NCI-H82 (cell line): ENCODE data around the gene ZNF862.
A peak's percentile ranks its signal among the peaks of the same experiment; 100 is the strongest.
"Not testable (repeated sequence)": the region's sequence is repeated elsewhere in the genome, so short reads cannot be mapped to it uniquely, and the experiment has no call there.

Experiments used
- DNase-seq: peaks from one replicate; lab custom pipeline; 2025; lab: John Stamatoyannopoulos, UW

ZNF862 gene

DNA sequence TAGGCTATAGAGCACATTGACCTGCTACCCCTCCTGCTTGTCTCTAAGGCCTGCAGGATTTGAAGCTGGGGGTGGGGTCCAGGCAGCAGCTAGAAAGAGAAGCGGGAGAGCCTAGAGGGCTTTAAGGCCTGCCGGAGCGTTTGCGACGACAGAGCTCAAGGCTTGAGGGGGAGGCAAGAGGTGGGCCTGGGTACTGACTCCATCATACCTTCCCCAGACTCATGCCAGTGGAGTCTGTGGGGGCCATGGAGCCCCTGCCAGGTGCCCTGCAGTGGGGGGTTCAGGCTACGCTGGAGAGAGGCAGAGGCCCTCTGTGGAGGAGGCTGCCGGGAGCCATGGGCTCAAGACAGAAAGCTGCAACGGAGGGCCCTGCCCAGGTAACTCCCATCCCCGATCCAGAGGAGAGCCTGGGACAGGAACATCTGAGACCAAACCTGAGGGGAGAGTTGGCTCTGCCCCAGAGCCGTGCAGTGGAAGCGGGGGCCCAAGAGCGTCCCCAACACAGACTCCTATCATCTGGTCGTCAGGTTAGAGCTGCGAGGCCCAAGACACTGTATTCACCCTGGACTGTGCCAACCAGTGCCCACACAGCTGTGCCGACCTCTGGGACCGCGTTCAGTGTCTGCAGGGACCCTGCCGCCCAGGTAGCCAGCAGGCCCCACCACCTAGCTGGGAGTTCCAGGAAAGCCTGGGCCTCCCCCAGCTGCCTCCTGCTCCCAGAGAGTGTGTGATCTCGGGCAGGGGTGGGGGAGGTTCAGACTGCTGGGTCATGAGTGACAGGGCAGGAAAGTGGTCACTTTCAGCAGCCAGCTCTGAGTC is 13.2 kb upstream of the ZNF862 start:
- DNase-seq, result no peak

DNA sequence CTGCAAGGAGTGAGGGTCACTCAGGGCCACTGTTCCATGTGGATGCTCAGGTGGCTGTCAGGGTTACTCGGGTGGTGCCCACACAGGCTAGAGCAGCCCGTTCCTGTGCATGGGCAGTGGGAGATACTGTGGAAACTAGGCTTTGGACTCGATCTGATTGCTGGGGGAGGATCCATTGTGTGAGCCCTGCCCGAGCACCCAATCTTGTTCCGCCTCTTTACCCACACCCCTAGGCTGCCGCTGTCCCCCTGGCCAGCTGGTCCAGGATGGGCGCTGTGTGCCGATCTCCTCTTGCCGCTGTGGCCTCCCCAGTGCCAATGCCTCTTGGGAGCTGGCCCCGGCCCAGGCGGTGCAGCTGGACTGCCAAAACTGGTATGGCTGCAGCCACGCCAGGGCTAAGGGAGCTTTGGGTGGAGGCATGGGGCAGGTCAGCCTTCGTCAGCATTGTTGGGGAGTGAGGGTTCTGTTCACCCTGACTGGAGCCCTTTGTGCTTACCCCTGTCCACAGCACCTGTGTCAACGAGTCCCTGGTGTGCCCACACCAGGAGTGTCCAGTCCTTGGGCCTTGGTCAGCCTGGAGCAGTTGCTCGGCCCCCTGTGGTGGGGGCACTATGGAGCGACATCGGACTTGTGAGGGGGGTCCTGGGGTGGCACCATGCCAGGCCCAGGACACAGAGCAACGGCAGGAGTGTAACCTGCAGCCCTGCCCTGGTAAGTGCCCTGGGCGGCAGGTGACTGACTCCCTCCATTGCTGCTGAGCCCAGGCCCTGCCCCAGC is 12.4 kb upstream of the ZNF862 start:
- DNase-seq, result no peak

DNA sequence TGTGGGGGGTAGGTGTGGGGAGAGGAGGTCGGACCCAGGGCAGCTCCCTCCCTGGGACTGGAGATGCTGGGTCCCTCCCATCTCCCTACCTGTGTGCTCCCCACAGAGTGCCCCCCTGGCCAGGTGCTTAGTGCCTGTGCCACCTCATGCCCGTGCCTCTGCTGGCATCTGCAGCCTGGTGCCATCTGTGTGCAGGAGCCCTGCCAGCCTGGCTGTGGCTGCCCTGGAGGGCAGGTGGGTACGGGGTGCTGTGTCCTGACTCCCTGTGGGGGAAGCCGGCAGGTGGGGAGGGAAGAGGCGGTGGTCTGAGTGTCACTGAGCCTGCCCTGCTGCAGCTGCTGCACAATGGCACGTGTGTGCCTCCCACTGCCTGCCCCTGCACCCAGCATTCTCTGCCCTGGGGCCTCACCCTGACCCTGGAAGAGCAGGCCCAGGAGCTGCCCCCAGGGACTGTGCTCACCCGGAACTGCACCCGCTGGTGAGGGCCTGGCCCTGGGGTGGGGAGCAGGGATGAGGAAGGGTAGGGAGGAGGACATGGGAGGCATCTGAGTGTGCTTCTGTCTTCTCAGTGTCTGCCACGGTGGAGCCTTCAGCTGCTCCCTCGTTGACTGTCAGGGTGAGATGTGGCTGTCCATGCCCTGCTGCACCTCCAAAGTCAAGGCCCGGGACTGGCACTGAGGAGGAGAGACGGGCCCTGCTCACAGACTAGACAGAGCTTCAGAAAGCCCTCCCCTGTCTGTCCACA is 11.7 kb upstream of the ZNF862 start:
- DNase-seq, result no peak

DNA sequence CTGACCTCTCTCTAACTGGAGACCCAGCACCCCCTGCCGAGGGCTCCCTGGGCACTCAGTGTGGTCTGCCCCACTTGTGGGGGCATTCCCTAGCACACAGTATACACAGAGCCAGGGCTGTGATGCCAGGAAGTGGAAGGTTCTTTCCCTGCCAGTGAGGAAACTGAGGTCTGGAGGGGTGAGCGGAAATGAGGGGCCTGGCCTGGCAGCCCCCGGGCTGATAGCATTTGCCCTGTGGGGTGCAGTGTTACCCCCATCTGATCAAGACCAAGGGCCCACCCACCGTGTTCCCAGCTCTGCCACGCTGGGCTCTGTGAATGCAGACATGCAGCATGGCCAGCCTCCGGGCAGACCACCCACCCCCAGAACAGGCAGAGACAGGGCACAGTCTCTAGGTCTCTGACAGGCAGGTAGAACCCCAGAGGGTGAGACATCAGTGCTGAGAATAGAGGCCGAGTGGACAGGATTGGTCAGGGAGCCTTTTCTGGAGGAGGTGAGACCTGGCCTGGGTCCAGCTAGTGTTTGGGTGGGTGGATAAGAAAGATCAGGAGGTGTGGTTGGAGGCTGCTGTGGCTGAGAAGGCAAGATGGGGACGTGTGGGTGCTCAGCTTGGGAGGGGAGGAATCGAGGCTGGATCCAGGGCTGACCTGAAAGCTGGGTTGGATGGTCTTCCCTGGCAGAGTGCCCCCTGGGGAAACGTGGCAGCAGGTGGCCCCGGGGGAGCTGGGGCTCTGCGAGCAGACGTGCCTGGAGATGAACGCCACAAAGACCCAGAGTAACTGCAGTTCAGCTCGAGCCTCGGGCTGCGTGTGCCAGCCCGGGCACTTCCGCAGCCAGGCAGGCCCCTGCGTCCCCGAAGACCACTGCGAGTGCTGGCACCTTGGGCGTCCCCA is 10.8 kb upstream of the ZNF862 start:
- no peak for DNase-seq

DNA sequence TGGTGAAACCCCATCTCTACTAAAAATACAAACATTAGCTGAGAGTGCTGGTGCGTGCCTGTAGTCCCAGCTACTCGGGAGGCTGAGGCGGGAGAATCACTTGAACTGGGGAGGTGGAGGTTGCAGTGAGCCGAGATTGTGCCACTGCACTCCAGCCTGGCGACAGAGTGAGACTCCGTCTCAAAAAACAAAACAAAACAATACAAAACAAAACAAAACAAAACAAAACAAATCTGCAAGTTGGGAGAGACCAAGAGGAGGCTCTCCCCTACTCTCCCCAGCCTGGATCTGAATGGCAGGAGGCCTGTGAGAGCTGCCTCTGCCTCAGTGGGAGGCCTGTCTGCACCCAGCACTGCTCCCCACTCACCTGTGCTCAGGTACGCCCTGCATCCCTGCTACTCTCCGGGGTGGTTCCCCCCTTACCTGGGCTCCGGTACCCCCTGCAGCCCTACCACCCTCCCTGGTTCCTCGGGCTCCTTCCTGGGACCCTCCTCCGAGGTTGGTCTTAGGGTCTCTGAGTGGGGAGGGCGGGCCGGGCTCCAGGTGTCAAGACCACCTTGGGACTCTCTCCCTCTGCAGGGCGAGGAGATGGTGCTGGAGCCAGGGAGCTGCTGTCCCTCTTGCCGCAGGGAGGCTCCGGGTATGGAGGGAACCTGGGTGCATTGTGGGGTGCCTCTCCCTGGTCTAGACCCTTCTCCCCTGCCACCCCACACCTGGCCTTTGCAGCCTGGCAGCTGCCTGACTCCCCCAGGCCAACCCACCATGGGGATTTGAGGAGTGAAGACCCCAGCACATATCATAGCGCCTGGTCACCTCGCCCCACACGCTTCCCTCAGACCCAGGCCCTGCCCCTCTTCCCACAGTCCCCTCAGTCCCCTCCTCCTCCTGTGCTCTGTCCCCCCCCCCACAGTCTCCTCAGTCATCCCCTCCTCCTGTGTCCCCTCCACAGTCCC is 9.5 kb upstream of the ZNF862 start:
- no peak for DNase-seq

DNA sequence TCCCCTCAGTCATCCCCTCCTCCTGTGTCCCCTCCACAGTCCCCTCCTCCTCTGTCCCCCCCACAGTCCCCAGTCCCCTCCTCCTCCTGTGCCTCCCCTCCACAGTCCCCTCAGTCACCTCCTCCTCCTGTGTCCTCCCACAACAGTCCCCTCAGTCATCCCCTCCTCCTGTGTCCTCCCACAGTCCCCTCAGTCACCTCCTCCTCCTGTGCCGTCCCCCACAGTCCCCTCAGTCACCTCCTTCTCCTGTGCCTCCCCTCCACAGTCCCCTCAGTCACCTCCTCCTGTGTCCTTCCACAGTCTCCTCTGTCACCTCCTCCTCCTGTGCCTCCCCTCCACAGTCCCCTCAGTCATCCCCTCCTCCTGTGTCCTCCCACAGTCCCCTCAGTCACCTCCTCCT is 7.6 kb upstream of the ZNF862 start:
- DNase-seq, result not testable (repeated sequence)

DNA sequence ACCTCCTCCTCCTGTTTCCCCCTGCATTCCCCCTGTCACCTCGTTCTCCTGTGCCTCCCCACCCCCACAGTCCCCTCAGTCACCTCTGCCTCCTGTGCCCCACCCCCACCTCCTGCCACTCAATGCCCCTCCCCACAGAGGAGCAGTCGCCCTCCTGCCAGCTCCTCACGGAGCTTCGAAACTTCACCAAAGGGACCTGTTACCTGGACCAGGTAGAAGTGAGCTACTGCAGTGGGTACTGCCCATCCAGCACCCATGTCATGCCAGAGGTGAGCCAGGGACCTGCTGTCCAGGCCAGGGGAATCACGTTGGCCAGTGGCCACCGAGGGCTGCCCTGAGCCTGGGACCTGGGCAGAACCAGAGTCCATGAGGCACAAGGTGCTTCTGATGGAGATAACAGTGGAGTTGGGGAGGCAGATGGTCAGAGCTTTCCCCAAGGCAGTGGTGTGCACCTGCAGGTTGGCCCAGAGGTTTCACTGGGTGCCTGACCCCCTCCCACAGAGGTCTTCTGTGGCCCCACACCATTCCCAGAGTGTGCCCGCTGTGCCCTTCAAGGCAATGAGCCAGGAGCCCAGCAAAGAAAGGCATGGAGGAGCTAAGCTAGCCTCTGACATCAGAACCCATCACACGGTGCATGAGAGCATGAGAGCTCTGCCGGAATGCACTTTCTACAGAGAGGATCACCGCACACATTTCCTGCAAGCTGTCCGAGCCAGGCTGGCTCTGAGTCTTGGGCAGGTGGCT is 7.0 kb upstream of the ZNF862 start:
- no peak for DNase-seq

DNA sequence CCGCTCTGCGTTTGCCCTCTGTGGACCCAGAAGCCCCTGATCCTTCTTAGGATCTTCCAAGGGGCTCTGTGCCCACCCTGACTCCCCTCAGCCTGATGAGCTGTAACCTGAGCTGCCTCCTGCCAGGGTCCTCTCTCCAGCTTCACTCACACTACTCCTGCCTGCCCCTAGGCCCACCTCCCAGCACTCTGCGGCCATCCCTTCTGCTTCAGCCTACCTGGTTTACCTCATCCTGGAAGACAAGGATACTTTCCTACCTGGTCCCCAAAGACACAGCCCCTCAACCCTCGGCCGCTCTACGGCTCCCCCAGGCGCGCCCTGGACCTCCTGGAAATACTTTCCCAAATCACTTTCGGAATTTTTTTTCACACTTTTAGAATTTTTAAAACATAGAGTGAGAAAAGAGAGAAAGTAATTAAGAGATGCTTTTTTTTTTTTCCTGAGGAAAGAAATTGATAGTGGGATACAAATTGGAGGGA is 6.4 kb upstream of the ZNF862 start:
- no peak for DNase-seq

DNA sequence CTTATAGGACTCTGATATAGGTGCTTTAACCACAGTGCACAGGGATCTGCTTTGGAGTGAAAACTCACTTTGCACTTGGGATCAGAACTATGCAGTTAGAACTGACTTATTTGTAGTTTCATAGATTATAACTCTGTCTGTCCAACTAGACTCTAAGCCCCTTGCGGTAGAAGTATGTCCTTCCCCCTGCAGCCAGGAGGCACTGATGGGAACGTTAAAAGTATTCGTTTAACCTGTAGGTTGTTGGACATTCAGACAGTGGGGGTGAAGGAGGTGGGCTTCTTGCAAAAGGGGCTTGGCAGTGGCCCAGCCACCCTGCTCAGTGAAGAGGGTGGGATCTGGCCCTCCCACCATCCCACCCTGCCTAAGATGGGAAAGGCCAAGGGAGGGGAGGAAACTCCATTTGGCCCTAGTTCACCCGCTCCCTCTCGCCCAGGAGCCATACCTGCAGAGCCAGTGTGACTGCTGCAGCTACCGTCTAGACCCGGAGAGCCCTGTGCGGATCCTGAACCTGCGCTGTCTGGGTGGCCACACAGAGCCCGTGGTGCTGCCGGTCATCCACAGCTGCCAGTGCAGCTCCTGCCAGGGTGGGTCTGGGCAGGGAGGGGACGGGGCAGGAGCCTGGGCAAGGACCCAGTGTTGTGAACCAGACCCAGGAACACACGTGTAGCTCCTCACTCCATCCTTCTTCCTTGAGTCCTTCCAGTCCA is 5.7 kb upstream of the ZNF862 start:
- no peak for DNase-seq

DNA sequence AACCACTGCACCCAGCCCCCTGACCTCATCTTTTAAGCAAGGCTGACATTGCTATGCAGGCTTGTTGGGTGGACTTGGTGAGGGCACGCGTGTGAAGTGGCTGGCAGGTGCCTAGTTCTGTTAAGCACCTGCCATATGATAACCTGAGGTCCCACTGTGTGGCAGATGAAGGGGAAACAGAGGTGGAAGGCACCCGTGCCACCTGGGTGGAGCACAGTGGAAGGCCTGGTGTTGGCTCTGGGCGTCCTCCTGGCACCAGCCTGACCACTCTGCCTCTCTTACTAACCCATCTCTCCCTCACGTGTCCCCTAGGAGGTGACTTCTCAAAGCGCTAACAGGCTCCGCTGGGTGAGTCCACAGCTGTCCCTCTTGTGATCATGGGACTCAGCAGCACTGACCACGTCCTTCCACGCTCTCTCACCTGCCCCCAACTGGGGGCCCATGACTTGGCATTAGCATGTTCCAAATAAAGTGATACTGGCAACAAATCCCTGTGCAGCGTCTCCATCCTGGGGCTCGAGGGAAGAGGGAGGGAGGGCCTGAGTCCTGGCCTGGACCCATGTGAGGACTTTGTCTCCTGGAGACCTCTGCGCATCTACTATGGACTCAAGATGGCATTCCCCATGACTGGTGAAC is 4.6 kb upstream of the ZNF862 start:
- DNase-seq, result no peak

DNA sequence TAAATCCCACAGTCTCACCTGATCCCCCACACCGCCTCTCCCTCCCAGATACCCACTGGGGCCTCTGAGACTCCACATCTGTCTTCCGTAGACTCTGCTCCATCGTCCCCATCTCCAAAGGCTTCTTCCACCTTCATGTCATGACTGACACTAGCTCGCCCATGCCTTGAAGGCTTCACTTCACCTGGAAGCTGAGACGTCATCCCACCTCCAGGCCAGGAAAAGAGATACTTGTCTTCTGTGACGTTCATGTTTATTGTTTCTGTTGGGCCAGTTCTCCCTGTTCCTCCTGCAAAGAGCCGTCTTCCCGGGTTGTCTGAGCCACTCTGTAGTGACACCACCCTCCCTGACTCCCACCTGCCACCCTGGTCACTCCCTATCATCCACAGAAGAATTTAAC is 3.6 kb upstream of the ZNF862 start:
- DNase-seq, result no peak

DNA sequence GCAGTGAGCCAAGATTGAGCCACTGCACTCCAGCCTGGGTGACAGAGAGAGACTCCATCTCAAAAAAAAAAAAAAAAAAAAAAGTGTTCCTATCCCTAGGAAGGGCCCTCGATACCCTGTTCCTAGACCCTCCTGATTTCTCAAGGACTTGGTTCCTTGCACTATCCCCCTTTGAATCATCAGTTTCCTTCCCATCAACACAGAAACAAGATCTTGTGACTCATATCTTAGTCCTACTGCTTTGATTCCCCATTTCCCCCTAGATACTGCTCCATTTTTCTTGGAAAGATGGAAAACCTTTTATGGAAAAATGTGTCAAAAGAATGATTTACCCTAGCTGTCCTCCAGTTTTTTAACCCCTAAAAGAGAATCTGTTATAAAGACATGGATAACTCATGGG is 1.7 kb upstream of the ZNF862 start:
- DNase-seq, result no peak

DNA sequence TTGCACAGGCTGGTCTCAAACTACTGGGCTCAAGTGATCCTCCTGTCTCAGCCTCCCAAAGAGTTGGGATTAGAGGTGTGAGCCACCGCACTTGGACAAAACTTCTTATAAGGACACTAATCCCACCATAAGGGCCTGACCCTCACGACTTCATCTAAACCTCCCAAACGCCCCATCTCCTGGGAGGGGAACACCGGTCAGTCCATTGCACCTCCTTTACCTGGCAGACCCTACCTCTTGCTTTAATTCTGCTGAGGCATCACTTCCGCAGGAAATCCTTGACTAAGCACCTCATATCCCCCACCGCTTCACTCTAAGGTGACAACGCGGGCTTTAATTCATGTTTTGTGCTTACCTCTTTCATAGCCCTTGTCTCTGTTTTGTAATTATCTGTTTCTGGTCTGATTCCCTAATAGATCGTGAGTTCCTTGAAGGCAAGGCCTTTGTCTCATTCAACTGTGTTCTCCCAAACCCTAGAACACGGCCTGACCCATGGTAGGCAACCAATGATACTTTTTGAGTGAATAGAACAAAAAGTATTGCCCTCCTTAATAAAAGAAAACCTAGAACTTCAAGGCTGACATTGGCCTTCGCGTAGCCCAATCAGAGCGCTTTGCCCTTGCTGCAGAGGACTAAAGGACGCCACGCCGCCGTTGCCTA is 481 bp upstream of the ZNF862 start:
- DNase-seq, result no peak

DNA sequence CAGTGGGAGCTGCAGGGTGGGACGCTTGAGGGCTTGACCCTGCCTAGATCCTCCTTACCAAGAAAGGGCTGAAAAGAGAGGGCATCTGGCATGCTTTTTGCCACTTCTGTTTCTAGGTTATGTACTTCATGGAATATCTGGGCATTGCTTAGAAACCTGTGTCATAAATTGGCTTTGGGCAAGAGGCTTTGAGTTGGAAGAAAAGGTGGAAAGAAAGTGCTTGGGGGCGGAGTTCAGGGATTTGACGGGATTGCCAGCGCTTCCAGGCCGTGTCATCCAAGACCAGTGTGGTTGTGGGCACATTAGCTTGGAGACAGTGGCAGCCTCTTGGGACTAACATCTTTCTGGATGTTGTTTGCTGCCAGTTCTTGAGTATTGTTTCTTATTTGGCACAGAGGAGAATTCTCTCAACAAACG is 825 bp downstream of the ZNF862 start:
- DNase-seq, result peak; percentile 62

DNA sequence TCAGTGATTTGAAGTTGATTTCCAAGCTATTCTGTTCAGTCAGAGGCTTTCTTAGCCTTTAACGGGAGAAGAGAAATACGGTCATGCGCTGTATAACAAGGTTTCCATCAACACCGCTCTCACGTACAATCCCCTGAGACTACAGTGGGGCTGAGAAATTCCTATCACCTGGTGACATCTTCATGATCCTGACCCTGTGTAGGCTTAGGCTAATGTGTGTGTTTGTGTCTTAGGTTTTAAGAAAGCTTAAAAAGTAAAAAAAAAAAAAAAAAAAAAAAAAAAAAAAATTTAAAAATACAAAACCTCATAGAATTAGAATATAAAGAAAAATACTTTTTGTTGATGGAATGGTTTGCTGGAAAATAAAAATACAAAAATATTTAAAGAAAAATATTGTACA is 1.8 kb downstream of the ZNF862 start:
- no peak for DNase-seq

DNA sequence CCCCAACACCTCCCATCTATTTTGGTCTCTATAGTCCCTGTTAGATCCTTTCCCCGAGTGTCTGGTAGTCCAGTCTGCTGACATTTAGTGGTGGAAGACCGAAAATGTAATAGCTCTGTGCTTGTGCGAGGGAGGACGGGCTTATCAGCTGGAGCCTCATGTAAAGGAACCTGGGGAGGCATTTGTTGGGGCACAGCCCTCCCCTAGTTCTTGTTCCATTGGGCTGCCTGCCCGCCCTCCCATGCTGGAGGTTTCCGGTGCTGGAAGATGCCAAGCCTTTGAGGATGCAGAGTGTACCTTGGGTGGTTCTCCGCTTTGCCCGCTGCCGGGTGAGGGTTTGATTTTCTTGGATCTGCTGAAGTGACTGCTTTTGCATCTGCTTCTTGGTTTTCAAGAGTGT is 5.4 kb downstream of the ZNF862 start:
- DNase-seq, result no peak

DNA sequence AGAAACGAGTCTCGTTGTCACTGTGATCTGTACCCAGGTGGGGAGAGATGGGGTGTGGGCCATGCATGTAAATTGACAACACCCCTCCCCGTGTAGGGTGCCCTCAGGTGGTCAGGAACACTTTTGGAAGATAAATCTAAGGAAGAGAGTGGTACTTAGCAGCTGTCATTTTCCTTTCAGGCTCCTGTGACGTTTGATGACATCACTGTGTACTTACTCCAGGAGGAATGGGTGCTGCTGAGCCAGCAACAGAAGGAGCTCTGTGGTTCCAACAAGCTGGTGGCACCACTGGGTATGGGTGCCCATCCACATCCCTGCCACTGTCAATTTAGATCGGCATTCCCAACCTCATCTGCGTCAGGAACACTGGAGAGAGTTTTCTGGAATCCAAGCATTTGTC is 6.3 kb downstream of the ZNF862 start:
- DNase-seq, result no peak
